GM23338 (cell line): Measurements from ENCODE around the gene PPP1R2B.

Experiments
- CREB1 ChIP-seq: fragments of 250-450 bp; sonication (Bioruptor Pico); IDR thresholded peaks from 2 replicates; pipeline ENCODE4 v1.5.0; 2020; ENCODE audit warnings: low read depth, mild to moderate bottlenecking, moderate library complexity
- EZH2 ChIP-seq: fragments of 200-600 bp; sonication (generic); IDR thresholded peaks from one replicate; pipeline ENCODE4 v1.8.0; 2017; ENCODE audit warnings: antibody characterized with exemption, mild to moderate bottlenecking, low read depth; ENCODE audit not compliant: unreplicated experiment
- EZH2phosphoT487 ChIP-seq: fragments of 200-600 bp; sonication (generic); IDR thresholded peaks from one replicate; pipeline ENCODE4 v1.8.1; 2018; ENCODE audit warnings: antibody characterized with exemption; ENCODE audit not compliant: unreplicated experiment
- NANOG ChIP-seq: IDR thresholded peaks from 2 replicates; pipeline ENCODE4 v1.6.1; 2016; ENCODE audit warnings: antibody characterized with exemption, borderline replicate concordance
- POLR2AphosphoS5 ChIP-seq: IDR thresholded peaks from 2 replicates; pipeline ENCODE4 v1.6.1; 2016; ENCODE audit warnings: antibody characterized with exemption, low read depth
- ZNF114 ChIP-seq: fragments of 250-450 bp; sonication (Bioruptor Pico); IDR thresholded peaks from 2 replicates; pipeline ENCODE4 v1.5.0; 2020; ENCODE audit warnings: mild to moderate bottlenecking, moderate library complexity
- TF ChIP-seq, protein P1 (sequence below), 2 experiments: fragments of 200-600 bp in 1 of 2; sonication (generic) in 1 of 2; conservative IDR thresholded peaks; 2 replicates each; pipeline versions ENCODE4 v1.5.1 to v1.6.1; 2016 to 2017; ENCODE audit warnings: antibody characterized with exemption in 2 of 2, low read depth in 2 of 2, mild to moderate bottlenecking in 2 of 2, moderate library complexity in 1 of 2
- TF ChIP-seq, protein P2 (sequence below): IDR thresholded peaks from one replicate; pipeline ENCODE4 v1.6.1; 2018; ENCODE audit warnings: antibody characterized with exemption; ENCODE audit not compliant: unreplicated experiment
- TF ChIP-seq, protein P3 (sequence below): IDR thresholded peaks from 2 replicates; pipeline ENCODE4 v1.6.1; 2016; ENCODE audit warnings: antibody characterized with exemption

DNA sequence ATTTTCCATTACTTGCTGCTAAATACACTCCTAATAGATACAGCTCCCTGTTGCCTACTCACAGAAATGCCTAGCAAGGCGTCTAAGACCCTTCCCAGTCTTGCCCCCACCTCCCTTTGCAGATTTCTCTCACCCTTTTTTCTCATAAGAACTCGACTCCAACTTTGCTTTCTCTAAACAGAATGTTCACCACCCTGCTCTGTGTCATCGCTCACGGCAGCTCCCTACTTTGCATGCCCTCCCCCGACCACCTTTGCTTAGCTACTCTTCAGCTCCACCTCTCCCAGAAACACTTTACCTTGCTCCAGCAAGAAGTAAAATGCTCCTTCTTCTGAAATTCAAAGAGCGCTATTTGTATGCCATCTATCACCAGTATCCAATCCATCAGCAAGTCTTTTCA is 15.2 kb upstream of the PPP1R2B start:
- TF ChIP-seq, protein P1, sequence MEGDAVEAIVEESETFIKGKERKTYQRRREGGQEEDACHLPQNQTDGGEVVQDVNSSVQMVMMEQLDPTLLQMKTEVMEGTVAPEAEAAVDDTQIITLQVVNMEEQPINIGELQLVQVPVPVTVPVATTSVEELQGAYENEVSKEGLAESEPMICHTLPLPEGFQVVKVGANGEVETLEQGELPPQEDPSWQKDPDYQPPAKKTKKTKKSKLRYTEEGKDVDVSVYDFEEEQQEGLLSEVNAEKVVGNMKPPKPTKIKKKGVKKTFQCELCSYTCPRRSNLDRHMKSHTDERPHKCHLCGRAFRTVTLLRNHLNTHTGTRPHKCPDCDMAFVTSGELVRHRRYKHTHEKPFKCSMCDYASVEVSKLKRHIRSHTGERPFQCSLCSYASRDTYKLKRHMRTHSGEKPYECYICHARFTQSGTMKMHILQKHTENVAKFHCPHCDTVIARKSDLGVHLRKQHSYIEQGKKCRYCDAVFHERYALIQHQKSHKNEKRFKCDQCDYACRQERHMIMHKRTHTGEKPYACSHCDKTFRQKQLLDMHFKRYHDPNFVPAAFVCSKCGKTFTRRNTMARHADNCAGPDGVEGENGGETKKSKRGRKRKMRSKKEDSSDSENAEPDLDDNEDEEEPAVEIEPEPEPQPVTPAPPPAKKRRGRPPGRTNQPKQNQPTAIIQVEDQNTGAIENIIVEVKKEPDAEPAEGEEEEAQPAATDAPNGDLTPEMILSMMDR (conservative IDR thresholded peaks at IDR 0.05; ENCODE audit: low read depth in 2 of 2) = no peak
- TF ChIP-seq ZNF114 (CRISPR knock-in tag) (no peak), EZH2phosphoT487 (no peak), CREB1 (CRISPR knock-in tag) (no peak), EZH2 (no peak), POLR2AphosphoS5 (no peak), NANOG (no peak)
- TF ChIP-seq, protein P2, sequence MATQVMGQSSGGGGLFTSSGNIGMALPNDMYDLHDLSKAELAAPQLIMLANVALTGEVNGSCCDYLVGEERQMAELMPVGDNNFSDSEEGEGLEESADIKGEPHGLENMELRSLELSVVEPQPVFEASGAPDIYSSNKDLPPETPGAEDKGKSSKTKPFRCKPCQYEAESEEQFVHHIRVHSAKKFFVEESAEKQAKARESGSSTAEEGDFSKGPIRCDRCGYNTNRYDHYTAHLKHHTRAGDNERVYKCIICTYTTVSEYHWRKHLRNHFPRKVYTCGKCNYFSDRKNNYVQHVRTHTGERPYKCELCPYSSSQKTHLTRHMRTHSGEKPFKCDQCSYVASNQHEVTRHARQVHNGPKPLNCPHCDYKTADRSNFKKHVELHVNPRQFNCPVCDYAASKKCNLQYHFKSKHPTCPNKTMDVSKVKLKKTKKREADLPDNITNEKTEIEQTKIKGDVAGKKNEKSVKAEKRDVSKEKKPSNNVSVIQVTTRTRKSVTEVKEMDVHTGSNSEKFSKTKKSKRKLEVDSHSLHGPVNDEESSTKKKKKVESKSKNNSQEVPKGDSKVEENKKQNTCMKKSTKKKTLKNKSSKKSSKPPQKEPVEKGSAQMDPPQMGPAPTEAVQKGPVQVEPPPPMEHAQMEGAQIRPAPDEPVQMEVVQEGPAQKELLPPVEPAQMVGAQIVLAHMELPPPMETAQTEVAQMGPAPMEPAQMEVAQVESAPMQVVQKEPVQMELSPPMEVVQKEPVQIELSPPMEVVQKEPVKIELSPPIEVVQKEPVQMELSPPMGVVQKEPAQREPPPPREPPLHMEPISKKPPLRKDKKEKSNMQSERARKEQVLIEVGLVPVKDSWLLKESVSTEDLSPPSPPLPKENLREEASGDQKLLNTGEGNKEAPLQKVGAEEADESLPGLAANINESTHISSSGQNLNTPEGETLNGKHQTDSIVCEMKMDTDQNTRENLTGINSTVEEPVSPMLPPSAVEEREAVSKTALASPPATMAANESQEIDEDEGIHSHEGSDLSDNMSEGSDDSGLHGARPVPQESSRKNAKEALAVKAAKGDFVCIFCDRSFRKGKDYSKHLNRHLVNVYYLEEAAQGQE = no peak
- TF ChIP-seq, protein P3, sequence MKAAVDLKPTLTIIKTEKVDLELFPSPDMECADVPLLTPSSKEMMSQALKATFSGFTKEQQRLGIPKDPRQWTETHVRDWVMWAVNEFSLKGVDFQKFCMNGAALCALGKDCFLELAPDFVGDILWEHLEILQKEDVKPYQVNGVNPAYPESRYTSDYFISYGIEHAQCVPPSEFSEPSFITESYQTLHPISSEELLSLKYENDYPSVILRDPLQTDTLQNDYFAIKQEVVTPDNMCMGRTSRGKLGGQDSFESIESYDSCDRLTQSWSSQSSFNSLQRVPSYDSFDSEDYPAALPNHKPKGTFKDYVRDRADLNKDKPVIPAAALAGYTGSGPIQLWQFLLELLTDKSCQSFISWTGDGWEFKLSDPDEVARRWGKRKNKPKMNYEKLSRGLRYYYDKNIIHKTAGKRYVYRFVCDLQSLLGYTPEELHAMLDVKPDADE = no peak
